Naive thymus-derived CD8-positive, alpha-beta T cell (primary cell): ENCODE results near the gene ADPRHL1. TPM values are rescaled to one million over a fixed set of nuclear protein-coding genes. Genes with fewer than 3 reads are reported as not detected.
A peak's percentile ranks its signal among the peaks of the same experiment; 100 is the strongest.

Experiments used
- ATAC-seq, 2 donors: fragments of 150-1000 bp; cut with Tn5 transposase in 1 of 2; sonication (Bioruptor Pico), chemical (Tn5 transposase) in 1 of 2; 1 replicate in 1 of 2; 2 replicates in 1 of 2; pipeline ENCODE4 v1.10.0; 2021; ENCODE audit warnings: mild to moderate bottlenecking in 2 of 2, moderate library complexity in 2 of 2
- POLR2A ChIA-PET: fragments of 350-600 bp; sonication (Branson Sonifier 250); formaldehyde crosslinking; loops from one replicate; lab custom pipeline; 2021; ENCODE audit warnings: antibody characterized with exemption; lab: Charles Lee
- DNase-seq, 10 donors: peaks; one replicate each; pipeline versions ENCODE4 v3.0.0 to v3.0.0-alpha.2; 2020 to 2022
- H3K27ac Mint-ChIP-seq, 10 donors: one replicate each; pipeline ENCODE4 v1.8.0; 2020 to 2022; ENCODE audit warnings: mild to moderate bottlenecking in 10 of 10, mixed read lengths in 10 of 10, moderate library complexity in 4 of 10, inconsistent platforms in 1 of 10
- H3K27me3 Mint-ChIP-seq, 5 donors: one replicate each; pipeline ENCODE4 v1.8.0; 2021 to 2022; ENCODE audit warnings: mixed read lengths in 5 of 5
- H3K36me3 Mint-ChIP-seq, 3 donors: one replicate each; pipeline ENCODE4 v1.8.0; 2020 to 2022; ENCODE audit warnings: mixed read lengths in 3 of 3, mild to moderate bottlenecking in 2 of 3, inconsistent platforms in 1 of 3
- H3K4me1 Mint-ChIP-seq, 4 donors: one replicate each; pipeline ENCODE4 v1.8.0; 2021 to 2022; ENCODE audit warnings: mixed read lengths in 4 of 4
- H3K4me3 Mint-ChIP-seq, 10 donors: one replicate each; pipeline ENCODE4 v1.8.0; 2020 to 2022; ENCODE audit warnings: mild to moderate bottlenecking in 10 of 10, mixed read lengths in 10 of 10, moderate library complexity in 6 of 10, inconsistent platforms in 1 of 10
- H3K9me3 Mint-ChIP-seq, 9 donors: one replicate each; pipeline ENCODE4 v1.8.0; 2020 to 2022; ENCODE audit warnings: mixed read lengths in 9 of 9, mild to moderate bottlenecking in 3 of 9, inconsistent platforms in 1 of 9, moderate library complexity in 1 of 9
- polyA plus RNA-seq, 3 donors: library from polyadenylated mRNA; unstranded; fragments of 300-500 nt; fragmentation: Illumina TruSeq; gene quantifications; one replicate each; pipeline ENCODE4 v1.2.3, GENCODE V29; 2021
- total RNA-seq, 8 experiments: library from RNA in 2 of 8; stranded (reverse) in 2 of 8; gene quantifications; one replicate each; pipeline ENCODE4 v1.2.3 and lab custom pipeline; 2021 to 2026

The ADPRHL1 gene
- total and polyA plus RNA-seq, 5 experiments from 2014 or later, result 0.22 to 1.2 (median 0.70) TPM; not detected in 1

DNA sequence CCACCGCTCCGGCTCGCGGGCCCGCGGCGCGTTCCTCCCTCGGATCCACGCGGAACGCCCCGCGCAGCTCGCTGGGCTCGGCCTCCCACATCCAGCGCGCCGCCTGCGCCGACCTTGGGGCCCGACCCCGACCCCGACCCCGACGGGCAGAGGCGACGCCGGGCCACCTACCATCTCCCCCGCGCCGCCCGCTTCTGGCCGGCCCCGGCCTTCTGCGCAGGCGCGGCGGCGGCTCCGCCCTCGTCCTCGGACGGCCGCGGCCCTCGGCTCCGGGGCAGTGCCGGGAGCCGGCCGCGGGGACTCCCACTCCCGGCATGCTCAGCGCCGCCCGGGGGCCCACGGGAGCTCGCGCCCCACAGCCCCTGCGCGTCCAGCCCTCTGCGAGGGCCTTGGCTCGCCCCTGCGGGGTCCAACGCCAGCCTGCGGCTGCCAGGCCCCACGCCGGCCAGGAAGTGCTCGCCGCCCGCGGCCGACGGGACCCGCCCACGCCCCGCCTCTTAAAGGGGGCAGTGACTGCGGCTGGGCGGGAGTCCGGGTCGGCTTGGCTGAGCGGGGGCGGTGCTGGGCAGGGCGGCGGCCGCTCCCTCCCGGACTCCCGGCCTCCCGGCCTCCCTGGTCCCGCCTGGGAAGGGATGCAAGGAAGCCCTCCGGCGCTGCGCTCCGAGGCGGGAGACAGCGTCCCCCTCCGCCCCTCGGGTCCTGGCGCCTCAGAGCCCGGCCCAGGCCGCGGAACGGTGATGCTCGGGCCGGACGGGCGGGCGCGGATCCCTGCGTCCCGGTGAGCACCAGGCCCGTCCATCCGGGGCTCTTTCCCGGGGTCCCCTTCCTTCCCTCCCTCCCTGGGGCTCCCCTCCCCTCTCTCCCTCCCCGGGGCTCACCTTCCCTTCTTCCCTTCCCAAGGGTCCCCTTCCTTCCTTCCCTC, 37.5 kb upstream of the ADPRHL1 start, which contains the start of gene DCUN1D2:
TSS of gene DCUN1D2 (minus strand) at position 216 of the 922 bp plus-strand sequence. CDS start at position 174, 42 bp downstream.
- Mint-ChIP-seq H3K4me3 (peak within 1 kb of the TSS; percentile 81 to 94 (median 91)), H3K27ac (peak within 1 kb of the TSS; percentile 72 to 95 (median 89)), H3K36me3 (peaks cover 0 to 6% (median 0%) of the 10 kb centered on the region in 3 donors), H3K4me1 (peaks cover 31 to 63% (median 56%) of the 10 kb centered on the region in 4 donors), H3K9me3 (no peaks in the 10 kb centered on the region), H3K27me3 (no peaks in the 10 kb centered on the region)
- ATAC-seq (peak; percentile 76 to 77), DNase-seq (peak; percentile 35 to 79 (median 59))
- POLR2A ChIA-PET, result interaction anchor here (1.6 kb wide), 1 partner anchor 12 kb away, joined by 5 read pairs; no protein-coding TSS in a partner anchor

DNA sequence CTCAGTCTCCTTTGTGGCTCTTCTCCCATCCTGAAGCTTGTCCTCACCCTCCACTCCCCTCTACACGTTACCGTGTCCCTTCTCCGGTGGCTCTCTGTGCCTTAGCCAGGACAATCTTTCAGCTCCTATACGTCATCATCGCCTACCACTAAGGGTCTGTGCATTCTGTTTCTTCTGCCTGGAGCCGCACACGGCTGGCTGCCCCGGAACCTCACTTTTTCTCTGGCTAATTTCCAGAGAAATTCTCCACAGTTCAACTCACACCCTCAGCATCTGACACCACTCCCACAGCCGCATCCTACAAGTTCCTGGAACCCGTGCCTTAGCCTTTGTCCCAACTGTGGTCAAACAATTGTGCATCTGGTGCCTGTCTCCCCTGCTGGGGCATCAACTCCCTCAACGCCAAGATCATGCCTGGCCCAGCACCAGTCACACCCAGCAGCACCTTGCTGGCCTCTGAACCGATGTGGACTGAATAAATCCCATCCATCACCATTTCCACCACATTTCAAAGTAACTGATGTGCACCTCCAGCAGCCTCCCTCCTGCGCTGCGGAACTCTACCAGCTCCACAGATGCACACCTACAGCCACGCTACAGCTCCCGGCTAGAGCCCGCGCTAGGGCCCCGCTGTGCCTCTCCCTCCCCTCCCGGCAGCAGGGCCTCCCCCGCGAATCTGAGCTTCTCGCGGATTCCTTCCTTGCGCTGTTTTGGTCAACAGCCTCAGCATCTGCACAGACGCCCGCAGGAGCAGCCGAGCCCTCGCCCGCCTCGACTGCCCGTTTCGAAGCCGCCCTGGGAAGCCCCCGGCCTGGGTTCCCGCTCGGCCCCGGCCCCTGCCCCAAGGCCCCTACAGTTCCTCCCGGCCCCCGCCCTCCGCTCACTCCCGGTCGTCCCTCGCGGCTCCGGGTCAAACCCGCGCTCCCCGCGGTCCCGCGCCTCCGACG, 36.5 kb upstream of the ADPRHL1 start:
- Mint-ChIP-seq H3K27me3 (no peaks in the 10 kb centered on the region), H3K27ac (peak overlapping the region; percentile 72 to 95 (median 89)), H3K4me1 (peaks cover 28 to 61% (median 57%) of the 10 kb centered on the region in 4 donors), H3K36me3 (no peaks in the 10 kb centered on the region), H3K9me3 (no peaks in the 10 kb centered on the region), H3K4me3 (peak overlapping the region; percentile 81 to 94 (median 91))
- DNase-seq, result peak in 6 of 10 donors; percentile 12 to 44 (median 30)
- peak; percentile 40 to 64 for ATAC-seq
- POLR2A ChIA-PET, result interaction anchor here (1.3 to 1.6 kb wide), 2 partner anchors 13 to 98 kb away, joined by 3 to 5 read pairs; no protein-coding TSS in a partner anchor

DNA sequence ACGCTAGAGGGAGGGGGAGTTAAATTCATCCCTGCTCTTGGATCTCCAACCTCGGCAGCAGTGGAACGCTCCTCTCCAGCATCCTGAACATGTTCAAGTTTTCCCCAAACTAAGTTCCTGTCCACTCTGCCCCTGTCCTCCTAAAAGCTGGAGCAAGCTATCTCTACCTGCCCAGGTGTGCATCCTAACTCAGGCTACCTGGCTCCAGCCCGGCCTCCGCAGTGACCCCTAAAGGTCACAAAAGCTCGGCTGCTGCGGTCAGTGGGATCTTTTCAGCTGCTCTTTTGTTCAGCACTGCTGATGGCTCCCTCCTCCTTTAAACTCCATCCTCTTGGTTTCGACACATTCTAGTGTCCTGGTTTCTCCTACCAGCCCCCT, 35.9 kb upstream of the ADPRHL1 start:
- DNase-seq (no peak), ATAC-seq (no peak)
- Mint-ChIP-seq H3K9me3 (no peaks in the 10 kb centered on the region), H3K27ac (peak overlapping the region in 4 of 10 donors; percentile 80 to 95 (median 90)), H3K4me3 (peak overlapping the region; percentile 81 to 94 (median 91)), H3K27me3 (no peaks in the 10 kb centered on the region), H3K36me3 (no peaks in the 10 kb centered on the region), H3K4me1 (peaks cover 30 to 60% (median 54%) of the 10 kb centered on the region in 4 donors)
- POLR2A ChIA-PET, result interaction anchor here (1.3 kb wide), 1 partner anchor 98 kb away, joined by 3 read pairs; no protein-coding TSS in a partner anchor

- no peaks in the 10 kb centered on the region for H3K27me3 Mint-ChIP-seq
- ATAC-seq, result no peak
- H3K36me3 Mint-ChIP-seq, result peaks cover 0 to 2% (median 2%) of the 10 kb centered on the region in 3 donors
- H3K4me1 Mint-ChIP-seq, result peaks cover 32 to 54% (median 52%) of the 10 kb centered on the region in 4 donors
- H3K4me3 Mint-ChIP-seq, result peak overlapping the region; percentile 15 to 92 (median 55)
- no peak for DNase-seq
- peak overlapping the region in 4 of 10 donors; percentile 2 to 39 (median 4) for H3K27ac Mint-ChIP-seq
- no peaks in the 10 kb centered on the region for H3K9me3 Mint-ChIP-seq
- POLR2A ChIA-PET, result no interaction called here
Measured at GRCh38 chr13:113488283-113488682, 35.0 kb upstream of the ADPRHL1 start.

- POLR2A ChIA-PET, result no interaction called here
- H3K9me3 Mint-ChIP-seq, result no peaks in the 10 kb centered on the region
- H3K4me3 Mint-ChIP-seq, result no peak overlapping the region
- no peaks in the 10 kb centered on the region for H3K27me3 Mint-ChIP-seq
- DNase-seq (no peak), ATAC-seq (no peak)
- H3K27ac Mint-ChIP-seq, result no peak overlapping the region
- peaks cover 0 to 13% (median 5%) of the 10 kb centered on the region in 3 donors for H3K36me3 Mint-ChIP-seq
- H3K4me1 Mint-ChIP-seq, result peaks cover 33 to 51% (median 45%) of the 10 kb centered on the region in 4 donors
Measured at GRCh38 chr13:113486698-113487097, 33.4 kb upstream of the ADPRHL1 start.

DNA sequence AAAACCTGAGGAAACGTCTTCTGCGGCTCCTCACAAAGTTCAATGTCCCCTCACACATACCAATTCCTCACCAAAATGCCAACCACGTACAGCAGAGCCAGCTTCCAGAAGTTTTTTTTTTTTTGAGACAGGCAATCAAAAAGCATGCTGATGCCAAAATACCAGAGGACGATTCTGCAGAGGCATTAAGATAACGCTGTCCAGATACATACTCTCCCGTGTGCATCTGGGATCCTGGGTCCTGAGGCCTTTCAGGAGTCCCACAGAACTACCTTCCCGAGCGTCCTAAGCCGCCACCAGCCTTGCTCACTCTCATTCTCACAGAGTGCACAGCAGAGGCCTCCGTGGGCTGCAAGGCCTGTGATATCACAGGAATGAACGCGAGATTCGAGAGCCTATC, 32.3 kb upstream of the ADPRHL1 start:
- no peak overlapping the region for H3K27ac Mint-ChIP-seq

DNA sequence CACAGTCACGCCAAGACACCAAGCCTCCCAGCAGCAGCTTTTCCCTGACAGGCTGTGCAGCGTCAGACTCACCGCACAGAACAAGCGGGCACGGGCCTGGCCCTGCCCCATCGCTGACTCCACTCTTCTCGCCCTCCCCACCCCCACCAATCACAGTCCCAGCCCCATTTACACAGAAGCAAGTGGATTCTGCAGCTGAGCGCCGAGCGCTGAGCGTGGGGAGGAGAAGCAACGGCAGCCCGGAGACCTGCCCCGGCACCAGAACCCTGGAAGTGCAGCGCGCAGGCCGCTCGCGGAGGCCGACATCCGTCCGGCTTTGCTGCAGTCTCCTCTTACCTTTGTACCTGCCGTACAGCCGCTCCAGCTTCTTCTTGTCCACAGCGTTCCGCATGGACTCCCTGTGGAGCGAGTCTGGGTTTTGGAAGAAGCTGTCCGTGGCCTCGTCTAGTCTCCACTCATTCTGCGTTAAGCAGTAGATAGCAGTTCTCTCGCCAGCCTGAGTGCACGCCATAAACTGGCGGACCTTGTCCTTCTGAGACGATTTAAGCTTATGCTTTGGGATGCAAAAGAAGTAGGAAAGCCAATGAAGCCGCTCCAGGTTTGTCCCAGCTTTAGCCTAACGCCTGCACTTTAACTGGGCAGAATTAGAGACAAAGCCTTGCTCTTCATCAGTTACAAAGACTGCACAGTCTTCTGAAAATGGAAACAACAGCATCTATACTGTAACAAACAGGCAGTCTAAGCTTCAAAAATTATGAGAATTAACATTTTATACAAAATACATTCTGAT, 30.4 kb upstream of the ADPRHL1 start:
- Mint-ChIP-seq H3K4me1 (peaks cover 21 to 33% (median 27%) of the 10 kb centered on the region in 4 donors), H3K9me3 (no peaks in the 10 kb centered on the region), H3K4me3 (no peak overlapping the region), H3K36me3 (peaks cover 0 to 32% (median 13%) of the 10 kb centered on the region in 3 donors), H3K27me3 (no peaks in the 10 kb centered on the region), H3K27ac (no peak overlapping the region)
- ATAC-seq, result no peak
- no peak for DNase-seq
- POLR2A ChIA-PET, result interaction anchor here (0.6 kb wide), 2 partner anchors 36 to 62 kb away, joined by 3 read pairs; no protein-coding TSS in a partner anchor

More for the DNA sequence above, 32.3 kb upstream of the ADPRHL1 start:
- ATAC-seq (no peak), DNase-seq (no peak)
- no peaks in the 10 kb centered on the region for H3K27me3 Mint-ChIP-seq
- H3K36me3 Mint-ChIP-seq, result peaks cover 0 to 14% (median 5%) of the 10 kb centered on the region in 3 donors
- POLR2A ChIA-PET, result no interaction called here
- no peak overlapping the region for H3K4me3 Mint-ChIP-seq
- H3K4me1 Mint-ChIP-seq, result peaks cover 33 to 47% (median 41%) of the 10 kb centered on the region in 4 donors
- no peaks in the 10 kb centered on the region for H3K9me3 Mint-ChIP-seq

GRCh38 chr13:113483081-113483480, 29.8 kb upstream of the ADPRHL1 start:
- ATAC-seq, result no peak
- H3K36me3 Mint-ChIP-seq, result peaks cover 5 to 36% (median 18%) of the 10 kb centered on the region in 3 donors
- H3K27me3 Mint-ChIP-seq, result no peaks in the 10 kb centered on the region
- peaks cover 16 to 28% (median 21%) of the 10 kb centered on the region in 4 donors for H3K4me1 Mint-ChIP-seq
- DNase-seq, result no peak
- no peak overlapping the region for H3K27ac Mint-ChIP-seq
- no peak overlapping the region for H3K4me3 Mint-ChIP-seq
- POLR2A ChIA-PET, result interaction anchor here (0.6 kb wide), 1 partner anchor 62 kb away, joined by 3 read pairs; no protein-coding TSS in a partner anchor
- H3K9me3 Mint-ChIP-seq, result no peaks in the 10 kb centered on the region

GRCh38 chr13:113479179-113479578, 25.9 kb upstream of the ADPRHL1 start:
- POLR2A ChIA-PET, result no interaction called here
- Mint-ChIP-seq H3K36me3 (peaks cover 16 to 70% (median 38%) of the 10 kb centered on the region in 3 donors), H3K4me1 (peaks cover 0 to 9% (median 2%) of the 10 kb centered on the region in 4 donors), H3K27ac (no peak overlapping the region), H3K9me3 (peaks cover 0 to 2% (median 0%) of the 10 kb centered on the region in 9 donors), H3K27me3 (no peaks in the 10 kb centered on the region), H3K4me3 (no peak overlapping the region)
- no peak for DNase-seq
- ATAC-seq, result no peak

DNA sequence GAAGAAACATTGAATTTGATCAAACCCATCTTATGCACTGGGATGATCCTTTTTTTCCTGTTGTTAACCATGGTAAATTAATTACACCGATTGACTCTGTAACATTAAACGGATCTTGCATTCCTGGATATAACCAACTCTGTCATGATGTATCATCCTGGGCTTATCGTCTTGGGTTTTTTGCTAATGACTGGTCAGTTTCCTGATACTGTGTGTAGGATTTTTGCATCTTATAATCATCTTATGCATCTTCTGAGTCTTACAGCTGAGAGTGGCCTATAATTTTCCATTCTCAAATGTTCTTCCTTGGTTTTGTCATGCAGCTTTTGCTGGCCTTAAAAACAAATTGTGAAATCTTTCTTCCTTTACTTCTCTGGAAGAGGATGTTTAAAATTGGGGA, 24.4 kb upstream of the ADPRHL1 start:
- no peak overlapping the region for H3K27ac Mint-ChIP-seq
- ATAC-seq, result no peak
- no peak for DNase-seq
- H3K36me3 Mint-ChIP-seq, result peaks cover 16 to 77% (median 38%) of the 10 kb centered on the region in 3 donors
- H3K9me3 Mint-ChIP-seq, result peaks cover 0 to 2% (median 0%) of the 10 kb centered on the region in 9 donors
- H3K4me3 Mint-ChIP-seq, result no peak overlapping the region
- H3K27me3 Mint-ChIP-seq, result no peaks in the 10 kb centered on the region
- peaks cover 0 to 3% (median 0%) of the 10 kb centered on the region in 4 donors for H3K4me1 Mint-ChIP-seq
- POLR2A ChIA-PET, result no interaction called here

DNA sequence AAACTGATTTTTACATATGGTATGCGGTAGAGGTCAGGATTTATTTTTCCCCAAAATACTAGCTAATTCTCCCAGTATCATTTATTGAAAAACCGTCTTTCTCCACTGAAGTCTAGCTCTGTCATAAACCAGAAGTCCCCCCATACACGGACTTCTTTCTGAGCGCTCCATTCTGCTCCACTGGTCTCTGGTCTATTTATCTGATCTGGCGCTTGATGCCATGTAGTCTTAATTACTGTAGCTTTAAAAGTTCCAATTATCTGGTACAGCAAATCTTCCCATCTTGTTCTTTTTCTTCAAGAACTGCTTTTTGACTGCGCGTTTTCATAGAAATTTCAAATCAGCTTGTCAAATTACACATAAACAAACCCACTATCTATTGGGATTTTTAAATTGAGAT, 23.5 kb upstream of the ADPRHL1 start:
- Mint-ChIP-seq H3K4me1 (no peaks in the 10 kb centered on the region), H3K4me3 (no peak overlapping the region), H3K27ac (no peak overlapping the region), H3K27me3 (no peaks in the 10 kb centered on the region), H3K36me3 (peaks cover 16 to 75% (median 38%) of the 10 kb centered on the region in 3 donors), H3K9me3 (peaks cover 0 to 2% (median 0%) of the 10 kb centered on the region in 9 donors)
- ATAC-seq (no peak), DNase-seq (no peak)
- POLR2A ChIA-PET, result no interaction called here
